ENCODE data around the gene ATL1.
A peak's percentile ranks its signal among the peaks of the same experiment; 100 is the strongest.

ATL1 gene

DNA sequence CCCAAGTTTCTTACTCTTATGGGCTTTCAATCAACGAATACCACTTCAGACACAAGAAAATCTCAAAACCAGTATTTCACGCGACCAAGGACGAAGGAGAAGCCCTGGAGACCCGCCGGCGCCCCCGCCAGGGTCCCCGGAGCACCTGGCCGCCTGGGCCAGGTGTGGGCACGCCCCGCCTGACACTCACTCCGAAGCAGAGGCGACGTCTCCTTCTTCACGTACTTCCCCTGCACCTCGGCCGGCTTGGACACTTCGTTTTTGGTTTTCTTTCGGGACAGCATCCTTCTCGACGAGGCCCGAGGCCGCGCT is 107.7 kb downstream of the ATL1 start:
- Histone ChIP-seq H3K4me2 (ENCODE audit: low read length, poor library complexity, severe bottlenecking) (peak overlapping the region; percentile 76), H2BK5ac (ENCODE audit: low read depth, low read length, poor library complexity, severe bottlenecking) (no peak overlapping the region), H2BK120ac (ENCODE audit: low read depth, low read length) (peak overlapping the region; percentile 82), H3K18ac (ENCODE audit: low read depth in 1 of 2, low read length in 2 of 2) (peak overlapping the region; percentile 66 to 98), H4K8ac (ENCODE audit: low read length) (peak overlapping the region; percentile 87), H3K4me3 (ENCODE audit: insufficient read depth in 1 of 2, low read depth in 1 of 2, low read length in 2 of 2) (peak overlapping the region; percentile 80 to 85), H3K14ac (ENCODE audit: low read length in 2 of 2) (no peak overlapping the region), H2BK15ac (ENCODE audit: low read depth, poor library complexity, severe bottlenecking) (peak overlapping the region; percentile 94), H3K36me3 (ENCODE audit: control insufficient read depth in 1 of 2, insufficient read depth in 2 of 2, low read depth in 1 of 2, low read length in 2 of 2) (peaks cover 0 to 15% of the 10 kb centered on the region in 2 experiments), H2BK12ac (ENCODE audit: low read length in 2 of 2) (no peak overlapping the region), H3K23ac (ENCODE audit: low read length in 2 of 2) (peak overlapping the region in 1 of 2 experiments; percentile 96), H3K9me3 (ENCODE audit: control insufficient read depth, low read length) (no peaks in the 10 kb centered on the region), H3K79me1 (replicated peaks; ENCODE audit: low read length, poor library complexity, severe bottlenecking) (no peaks in the 10 kb centered on the region), H3K4ac (ENCODE audit: low read depth in 1 of 2, low read length in 2 of 2) (peak overlapping the region; percentile 89 to 92), H2AFZ (ENCODE audit: low read depth, low read length) (peak overlapping the region; percentile 91), H4K91ac (ENCODE audit: low read length) (no peak overlapping the region), H3K4me1 (ENCODE audit: control insufficient read depth, insufficient read depth, low read depth, low read length) (peaks cover 6% of the 10 kb centered on the region), H2AK5ac (ENCODE audit: low read length, severe bottlenecking) (no peak overlapping the region), H3K9ac (ENCODE audit: low read length) (peak overlapping the region; percentile 96), H3K27ac (ENCODE audit: low read length, poor library complexity, severe bottlenecking) (peak overlapping the region; percentile 19), H3K27me3 (ENCODE audit: control insufficient read depth in 1 of 2, insufficient read depth in 1 of 2, low read length in 2 of 2) (no peaks in the 10 kb centered on the region)
- DNase-seq: no peak
- 1% methylated on average over 20 of the region's 25 CpGs for WGBS

GRCh38 chr14:50667996-50668825 is 108.3 kb downstream of the ATL1 start, which contains the start of gene SAV1:
TSS of gene SAV1 (minus strand) at chr14:50668306. CDS start at chr14:50667967, 339 bp downstream.
- H3K4me3 ChIP-seq (ENCODE audit: insufficient read depth in 1 of 2, low read depth in 1 of 2, low read length in 2 of 2): peak within 1 kb of the TSS; percentile 80 to 85
- H3K27ac ChIP-seq (ENCODE audit: low read length, poor library complexity, severe bottlenecking): peak within 1 kb of the TSS; percentile 90
- peak within 1 kb of the TSS; percentile 76 for H3K4me2 ChIP-seq (ENCODE audit: low read length, poor library complexity, severe bottlenecking)
- H3K9me3 ChIP-seq (ENCODE audit: control insufficient read depth, low read length): no peaks in the 10 kb centered on the region
- peak within 1 kb of the TSS; percentile 96 for H3K9ac ChIP-seq (ENCODE audit: low read length)
- H2AFZ ChIP-seq (ENCODE audit: low read depth, low read length): peak within 1 kb of the TSS; percentile 91
- H2BK5ac ChIP-seq (ENCODE audit: low read depth, low read length, poor library complexity, severe bottlenecking): peak within 1 kb of the TSS; percentile 93
- H4K8ac ChIP-seq (ENCODE audit: low read length): peak within 1 kb of the TSS; percentile 97
- WGBS: under 1% methylated on average over 73 of the region's 92 CpGs
- no peaks in the 10 kb centered on the region for H3K27me3 ChIP-seq (ENCODE audit: control insufficient read depth in 1 of 2, insufficient read depth in 1 of 2, low read length in 2 of 2)
- H3K14ac ChIP-seq (ENCODE audit: low read length in 2 of 2): peak within 1 kb of the TSS in 1 of 2 experiments; percentile 85
- peak within 1 kb of the TSS; percentile 87 for H4K91ac ChIP-seq (ENCODE audit: low read length)
- H3K36me3 ChIP-seq (ENCODE audit: control insufficient read depth in 1 of 2, insufficient read depth in 2 of 2, low read depth in 1 of 2, low read length in 2 of 2): peaks cover 0 to 12% of the 10 kb centered on the region in 2 experiments
- DNase-seq: peak; percentile 86
- peaks cover 6% of the 10 kb centered on the region for H3K4me1 ChIP-seq (ENCODE audit: control insufficient read depth, insufficient read depth, low read depth, low read length)
- peak within 1 kb of the TSS; percentile 40 to 96 for H3K23ac ChIP-seq (ENCODE audit: low read length in 2 of 2)
- peak within 1 kb of the TSS; percentile 66 for H2AK5ac ChIP-seq (ENCODE audit: low read length, severe bottlenecking)
- H2BK120ac ChIP-seq (ENCODE audit: low read depth, low read length): peak within 1 kb of the TSS; percentile 82
- H3K18ac ChIP-seq (ENCODE audit: low read depth in 1 of 2, low read length in 2 of 2): peak within 1 kb of the TSS; percentile 96 to 98
- peak within 1 kb of the TSS in 1 of 2 experiments; percentile 98 for H2BK12ac ChIP-seq (ENCODE audit: low read length in 2 of 2)
- peak within 1 kb of the TSS; percentile 94 for H2BK15ac ChIP-seq (ENCODE audit: low read depth, poor library complexity, severe bottlenecking)
- H3K79me1 ChIP-seq (replicated peaks; ENCODE audit: low read length, poor library complexity, severe bottlenecking): no peaks in the 10 kb centered on the region
- H3K4ac ChIP-seq (ENCODE audit: low read depth in 1 of 2, low read length in 2 of 2): peak within 1 kb of the TSS; percentile 89 to 95

- Histone ChIP-seq H3K4me3 (ENCODE audit: insufficient read depth in 1 of 2, low read depth in 1 of 2, low read length in 2 of 2) (peak overlapping the region in 1 of 2 experiments; percentile 85), H4K91ac (ENCODE audit: low read length) (no peak overlapping the region), H2AK5ac (ENCODE audit: low read length, severe bottlenecking) (no peak overlapping the region), H3K18ac (ENCODE audit: low read depth in 1 of 2, low read length in 2 of 2) (no peak overlapping the region), H3K23ac (ENCODE audit: low read length in 2 of 2) (no peak overlapping the region), H3K9me3 (ENCODE audit: control insufficient read depth, low read length) (no peaks in the 10 kb centered on the region), H3K79me1 (replicated peaks; ENCODE audit: low read length, poor library complexity, severe bottlenecking) (no peaks in the 10 kb centered on the region), H3K4me2 (ENCODE audit: low read length, poor library complexity, severe bottlenecking) (peak overlapping the region; percentile 35), H2BK5ac (ENCODE audit: low read depth, low read length, poor library complexity, severe bottlenecking) (no peak overlapping the region), H3K4me1 (ENCODE audit: control insufficient read depth, insufficient read depth, low read depth, low read length) (peaks cover 6% of the 10 kb centered on the region), H3K27me3 (ENCODE audit: control insufficient read depth in 1 of 2, insufficient read depth in 1 of 2, low read length in 2 of 2) (no peaks in the 10 kb centered on the region), H3K36me3 (ENCODE audit: control insufficient read depth in 1 of 2, insufficient read depth in 2 of 2, low read depth in 1 of 2, low read length in 2 of 2) (peaks cover 0 to 9% of the 10 kb centered on the region in 2 experiments), H2BK120ac (ENCODE audit: low read depth, low read length) (no peak overlapping the region), H3K14ac (ENCODE audit: low read length in 2 of 2) (no peak overlapping the region), H3K27ac (ENCODE audit: low read length, poor library complexity, severe bottlenecking) (peak overlapping the region; percentile 90), H3K9ac (ENCODE audit: low read length) (peak overlapping the region; percentile 96), H3K4ac (ENCODE audit: low read depth in 1 of 2, low read length in 2 of 2) (no peak overlapping the region), H4K8ac (ENCODE audit: low read length) (no peak overlapping the region), H2BK15ac (ENCODE audit: low read depth, poor library complexity, severe bottlenecking) (no peak overlapping the region), H2BK12ac (ENCODE audit: low read length in 2 of 2) (no peak overlapping the region), H2AFZ (ENCODE audit: low read depth, low read length) (peak overlapping the region; percentile 66)
- DNase-seq: no peak
- no CpG with 5 or more reads among the region's 6 CpGs for WGBS
Measured at GRCh38 chr14:50668826-50669143, 108.8 kb downstream of the ATL1 start.

DNA sequence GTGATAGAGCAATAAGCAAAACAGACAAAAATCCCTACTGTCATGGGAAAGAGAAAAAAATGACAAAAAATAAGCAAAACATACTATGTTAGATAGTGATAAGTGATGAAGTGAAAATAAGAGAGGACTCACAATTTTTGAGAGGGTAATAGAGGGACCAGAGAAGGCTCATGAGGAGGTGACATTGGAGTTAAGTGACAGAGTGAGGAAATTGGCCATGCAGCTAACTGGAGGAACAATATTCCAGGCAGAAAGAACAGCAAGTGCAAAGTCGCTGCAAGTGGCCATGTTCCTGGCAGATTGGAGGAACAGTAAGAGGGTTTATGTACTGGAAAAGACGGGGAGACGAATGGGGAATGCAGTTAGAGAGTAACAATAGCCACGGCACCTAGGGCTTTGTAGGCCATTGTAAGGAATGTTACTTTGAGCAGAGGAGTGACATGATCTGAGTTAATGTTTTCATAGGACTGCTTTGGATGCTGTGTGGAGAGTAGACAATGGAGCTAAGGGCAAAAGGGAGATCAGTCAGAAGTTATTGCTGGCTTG is 109.6 kb downstream of the ATL1 start:
- H3K9me3 ChIP-seq (ENCODE audit: control insufficient read depth, low read length): no peaks in the 10 kb centered on the region
- H4K91ac ChIP-seq (ENCODE audit: low read length): no peak overlapping the region
- no peak for DNase-seq
- 74% methylated on average over 4 of the region's 4 CpGs for WGBS
- H2BK12ac ChIP-seq (ENCODE audit: low read length in 2 of 2): peak overlapping the region in 1 of 2 experiments; percentile 63
- H3K4me1 ChIP-seq (ENCODE audit: control insufficient read depth, insufficient read depth, low read depth, low read length): peaks cover 6% of the 10 kb centered on the region
- no peak overlapping the region for H3K23ac ChIP-seq (ENCODE audit: low read length in 2 of 2)
- peak overlapping the region; percentile 2 for H3K4me2 ChIP-seq (ENCODE audit: low read length, poor library complexity, severe bottlenecking)
- H3K4me3 ChIP-seq (ENCODE audit: insufficient read depth in 1 of 2, low read depth in 1 of 2, low read length in 2 of 2): no peak overlapping the region
- H3K27me3 ChIP-seq (ENCODE audit: control insufficient read depth in 1 of 2, insufficient read depth in 1 of 2, low read length in 2 of 2): no peaks in the 10 kb centered on the region
- H2AK5ac ChIP-seq (ENCODE audit: low read length, severe bottlenecking): no peak overlapping the region
- H3K14ac ChIP-seq (ENCODE audit: low read length in 2 of 2): no peak overlapping the region
- H2BK120ac ChIP-seq (ENCODE audit: low read depth, low read length): no peak overlapping the region
- H3K9ac ChIP-seq (ENCODE audit: low read length): peak overlapping the region; percentile 96
- peak overlapping the region; percentile 69 for H2AFZ ChIP-seq (ENCODE audit: low read depth, low read length)
- H3K18ac ChIP-seq (ENCODE audit: low read depth in 1 of 2, low read length in 2 of 2): no peak overlapping the region
- peaks cover 0 to 4% of the 10 kb centered on the region in 2 experiments for H3K36me3 ChIP-seq (ENCODE audit: control insufficient read depth in 1 of 2, insufficient read depth in 2 of 2, low read depth in 1 of 2, low read length in 2 of 2)
- no peak overlapping the region for H2BK15ac ChIP-seq (ENCODE audit: low read depth, poor library complexity, severe bottlenecking)
- H3K27ac ChIP-seq (ENCODE audit: low read length, poor library complexity, severe bottlenecking): peak overlapping the region; percentile 90
- no peak overlapping the region for H4K8ac ChIP-seq (ENCODE audit: low read length)
- H2BK5ac ChIP-seq (ENCODE audit: low read depth, low read length, poor library complexity, severe bottlenecking): no peak overlapping the region
- H3K4ac ChIP-seq (ENCODE audit: low read depth in 1 of 2, low read length in 2 of 2): peak overlapping the region in 1 of 2 experiments; percentile 28
- H3K79me1 ChIP-seq (replicated peaks; ENCODE audit: low read length, poor library complexity, severe bottlenecking): no peaks in the 10 kb centered on the region
